ENCODE data around the gene COX19.

COX19 gene, protein sequence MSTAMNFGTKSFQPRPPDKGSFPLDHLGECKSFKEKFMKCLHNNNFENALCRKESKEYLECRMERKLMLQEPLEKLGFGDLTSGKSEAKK

DNA sequence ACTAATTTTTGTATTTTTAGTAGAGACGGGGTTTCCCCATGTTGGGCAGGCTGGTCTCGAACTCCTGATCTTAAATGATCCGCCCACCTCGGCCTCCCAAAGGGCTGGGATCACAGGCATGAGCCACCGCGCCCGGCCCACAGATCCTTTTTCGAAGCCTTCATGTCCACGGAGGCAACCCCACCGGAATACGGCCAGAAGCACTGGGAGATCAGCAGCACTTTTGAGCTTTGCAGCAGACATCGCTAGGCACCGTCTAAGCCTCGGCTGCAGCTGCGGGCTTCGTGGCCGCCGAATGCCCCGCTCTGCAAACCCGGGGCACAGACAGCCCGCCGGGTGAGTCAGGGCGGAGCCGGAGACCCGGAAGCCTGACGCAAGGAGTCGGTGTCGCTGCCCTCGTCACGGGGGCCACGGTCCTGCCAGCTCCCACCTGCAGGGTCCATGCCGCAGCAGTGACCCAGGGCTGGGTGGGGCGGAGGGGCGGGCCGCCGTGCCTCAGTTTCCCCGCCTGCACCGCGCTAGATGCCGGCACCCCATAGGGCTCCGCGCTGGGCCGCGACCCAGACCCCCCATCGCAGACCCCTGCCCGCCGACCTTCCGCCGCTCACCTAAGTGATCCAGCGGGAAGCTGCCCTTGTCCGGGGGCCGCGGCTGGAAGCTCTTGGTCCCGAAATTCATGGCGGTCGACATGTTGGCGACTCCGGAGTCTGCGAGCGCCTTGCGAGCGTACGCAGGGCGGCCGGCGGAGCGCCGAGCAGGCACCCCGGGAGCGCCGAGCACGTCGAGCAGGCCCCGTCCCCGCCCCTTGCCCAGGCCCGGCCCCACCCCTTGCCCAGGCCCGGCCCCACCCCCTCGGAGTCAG, at the start of gene COX19:
TSS of gene COX19 (minus strand) at position 730 of the 862 bp plus-strand sequence. CDS start at position 690, 40 bp downstream.
- H3K27ac ChIP-seq (ENCODE audit: low read length): peak within 1 kb of the TSS; percentile 72
- peaks cover 0 to 27% of the 10 kb centered on the region in 2 donors for H3K4me1 ChIP-seq (ENCODE audit: control insufficient read depth in 1 of 2, insufficient read depth in 2 of 2, low read length in 2 of 2)
- peaks cover 18 to 25% of the 10 kb centered on the region in 2 donors for H3K36me3 ChIP-seq (ENCODE audit: control insufficient read depth in 1 of 2, insufficient read depth in 2 of 2, low read length in 2 of 2)
- H3K9me3 ChIP-seq (ENCODE audit: control insufficient read depth in 1 of 2, low read length in 2 of 2): no peaks in the 10 kb centered on the region
- no peaks in the 10 kb centered on the region for H3K27me3 ChIP-seq (ENCODE audit: low read depth, low read length)
- H3K4me3 ChIP-seq (ENCODE audit: low read depth in 1 of 2, low read length in 2 of 2): peak within 1 kb of the TSS; percentile 69 to 93

GRCh38 chr7:1024331-1024841, 49.0 kb upstream of the COX19 start:
- Histone ChIP-seq H3K27me3 (ENCODE audit: low read depth, low read length) (no peaks in the 10 kb centered on the region), H3K4me1 (ENCODE audit: control insufficient read depth in 1 of 2, insufficient read depth in 2 of 2, low read length in 2 of 2) (peaks cover 4 to 33% of the 10 kb centered on the region in 2 donors), H3K27ac (ENCODE audit: low read length) (no peak overlapping the region), H3K4me3 (ENCODE audit: low read depth in 1 of 2, low read length in 2 of 2) (no peak overlapping the region), H3K36me3 (ENCODE audit: control insufficient read depth in 1 of 2, insufficient read depth in 2 of 2, low read length in 2 of 2) (peaks cover 0 to 37% of the 10 kb centered on the region in 2 donors), H3K9me3 (ENCODE audit: control insufficient read depth in 1 of 2, low read length in 2 of 2) (no peaks in the 10 kb centered on the region)

GRCh38 chr7:1022801-1023465, 47.6 kb upstream of the COX19 start:
- H3K27ac ChIP-seq (ENCODE audit: low read length): no peak overlapping the region
- H3K4me3 ChIP-seq (ENCODE audit: low read depth in 1 of 2, low read length in 2 of 2): no peak overlapping the region
- H3K36me3 ChIP-seq (ENCODE audit: control insufficient read depth in 1 of 2, insufficient read depth in 2 of 2, low read length in 2 of 2): peaks cover 0 to 46% of the 10 kb centered on the region in 2 donors
- H3K27me3 ChIP-seq (ENCODE audit: low read depth, low read length): no peaks in the 10 kb centered on the region
- H3K4me1 ChIP-seq (ENCODE audit: control insufficient read depth in 1 of 2, insufficient read depth in 2 of 2, low read length in 2 of 2): peaks cover 0 to 25% of the 10 kb centered on the region in 2 donors
- no peaks in the 10 kb centered on the region for H3K9me3 ChIP-seq (ENCODE audit: control insufficient read depth in 1 of 2, low read length in 2 of 2)

GRCh38 chr7:1022356-1022755, 47.0 kb upstream of the COX19 start:
- H3K27me3 ChIP-seq (ENCODE audit: low read depth, low read length): no peaks in the 10 kb centered on the region
- H3K36me3 ChIP-seq (ENCODE audit: control insufficient read depth in 1 of 2, insufficient read depth in 2 of 2, low read length in 2 of 2): peaks cover 0 to 50% of the 10 kb centered on the region in 2 donors
- H3K9me3 ChIP-seq (ENCODE audit: control insufficient read depth in 1 of 2, low read length in 2 of 2): no peaks in the 10 kb centered on the region
- no peak overlapping the region for H3K4me3 ChIP-seq (ENCODE audit: low read depth in 1 of 2, low read length in 2 of 2)
- H3K4me1 ChIP-seq (ENCODE audit: control insufficient read depth in 1 of 2, insufficient read depth in 2 of 2, low read length in 2 of 2): peaks cover 0 to 22% of the 10 kb centered on the region in 2 donors
- H3K27ac ChIP-seq (ENCODE audit: low read length): no peak overlapping the region

- Histone ChIP-seq H3K9me3 (ENCODE audit: control insufficient read depth in 1 of 2, low read length in 2 of 2) (no peaks in the 10 kb centered on the region), H3K36me3 (ENCODE audit: control insufficient read depth in 1 of 2, insufficient read depth in 2 of 2, low read length in 2 of 2) (peaks cover 0 to 54% of the 10 kb centered on the region in 2 donors), H3K27me3 (ENCODE audit: low read depth, low read length) (no peaks in the 10 kb centered on the region), H3K27ac (ENCODE audit: low read length) (no peak overlapping the region), H3K4me3 (ENCODE audit: low read depth in 1 of 2, low read length in 2 of 2) (no peak overlapping the region), H3K4me1 (ENCODE audit: control insufficient read depth in 1 of 2, insufficient read depth in 2 of 2, low read length in 2 of 2) (peaks cover 0 to 19% of the 10 kb centered on the region in 2 donors)
These were observed 46.6 kb upstream of the COX19 start for GRCh38 chr7:1021931-1022330.

GRCh38 chr7:1021366-1021765, 46.0 kb upstream of the COX19 start:
- Histone ChIP-seq H3K27me3 (ENCODE audit: low read depth, low read length) (no peaks in the 10 kb centered on the region), H3K27ac (ENCODE audit: low read length) (no peak overlapping the region), H3K36me3 (ENCODE audit: control insufficient read depth in 1 of 2, insufficient read depth in 2 of 2, low read length in 2 of 2) (peaks cover 0 to 53% of the 10 kb centered on the region in 2 donors), H3K4me1 (ENCODE audit: control insufficient read depth in 1 of 2, insufficient read depth in 2 of 2, low read length in 2 of 2) (peaks cover 0 to 14% of the 10 kb centered on the region in 2 donors), H3K9me3 (ENCODE audit: control insufficient read depth in 1 of 2, low read length in 2 of 2) (no peaks in the 10 kb centered on the region), H3K4me3 (ENCODE audit: low read depth in 1 of 2, low read length in 2 of 2) (no peak overlapping the region)

- no peaks in the 10 kb centered on the region for H3K9me3 ChIP-seq (ENCODE audit: control insufficient read depth in 1 of 2, low read length in 2 of 2)
- H3K27me3 ChIP-seq (ENCODE audit: low read depth, low read length): no peaks in the 10 kb centered on the region
- H3K4me3 ChIP-seq (ENCODE audit: low read depth in 1 of 2, low read length in 2 of 2): no peak overlapping the region
- peaks cover 0 to 8% of the 10 kb centered on the region in 2 donors for H3K4me1 ChIP-seq (ENCODE audit: control insufficient read depth in 1 of 2, insufficient read depth in 2 of 2, low read length in 2 of 2)
- H3K36me3 ChIP-seq (ENCODE audit: control insufficient read depth in 1 of 2, insufficient read depth in 2 of 2, low read length in 2 of 2): peaks cover 0 to 48% of the 10 kb centered on the region in 2 donors
- no peak overlapping the region for H3K27ac ChIP-seq (ENCODE audit: low read length)
These were observed 45.5 kb upstream of the COX19 start for GRCh38 chr7:1020849-1021251.

DNA sequence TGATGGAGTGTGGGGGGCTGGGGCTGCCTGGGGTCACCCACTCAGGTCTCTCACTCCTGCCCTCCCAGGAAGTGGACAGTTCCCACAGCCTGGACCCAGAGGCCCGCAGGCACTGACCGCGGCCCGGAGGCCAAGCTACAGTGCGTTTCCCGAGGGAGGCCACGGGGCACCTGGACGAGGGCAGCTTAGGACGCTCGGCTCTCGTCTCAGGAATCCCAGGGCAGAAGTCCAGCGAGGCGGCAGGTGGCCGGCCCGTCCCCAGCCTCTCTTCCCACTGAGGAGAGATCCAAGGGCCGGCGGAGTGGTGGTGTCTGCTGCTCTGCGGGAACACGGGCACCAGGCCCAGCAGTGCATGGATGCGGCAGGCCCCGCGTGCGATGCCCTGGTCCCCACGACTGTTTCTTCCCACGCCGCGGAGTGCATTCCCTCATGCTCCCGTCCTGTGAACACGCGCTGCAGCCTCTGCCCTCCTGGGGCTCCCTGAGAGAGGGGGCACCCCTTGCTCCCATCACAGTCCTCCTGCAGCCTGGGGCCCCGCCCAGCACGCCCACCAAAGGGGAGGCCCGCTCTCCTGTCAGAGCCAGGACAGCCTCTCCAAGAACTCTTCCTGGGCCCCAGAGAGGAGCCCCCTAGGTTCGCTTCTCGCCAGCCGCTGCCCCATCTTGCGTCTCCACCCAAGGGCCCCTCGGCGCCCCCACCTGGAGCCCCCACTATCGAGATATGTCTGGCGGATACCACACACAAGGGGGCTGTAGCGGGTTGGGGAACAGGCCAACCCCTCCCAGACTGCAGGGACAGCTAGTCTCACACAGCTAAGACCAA, 44.7 kb upstream of the COX19 start:
- Histone ChIP-seq H3K4me1 (ENCODE audit: control insufficient read depth in 1 of 2, insufficient read depth in 2 of 2, low read length in 2 of 2) (peaks cover 0 to under 1% of the 10 kb centered on the region in 2 donors), H3K27ac (ENCODE audit: low read length) (no peak overlapping the region), H3K27me3 (ENCODE audit: low read depth, low read length) (no peaks in the 10 kb centered on the region), H3K9me3 (ENCODE audit: control insufficient read depth in 1 of 2, low read length in 2 of 2) (no peaks in the 10 kb centered on the region), H3K36me3 (ENCODE audit: control insufficient read depth in 1 of 2, insufficient read depth in 2 of 2, low read length in 2 of 2) (peaks cover 0 to 39% of the 10 kb centered on the region in 2 donors), H3K4me3 (ENCODE audit: low read depth in 1 of 2, low read length in 2 of 2) (no peak overlapping the region)

GRCh38 chr7:1019255-1019785, 44.0 kb upstream of the COX19 start:
- Histone ChIP-seq H3K36me3 (ENCODE audit: control insufficient read depth in 1 of 2, insufficient read depth in 2 of 2, low read length in 2 of 2) (peaks cover 0 to 36% of the 10 kb centered on the region in 2 donors), H3K27ac (ENCODE audit: low read length) (no peak overlapping the region), H3K27me3 (ENCODE audit: low read depth, low read length) (no peaks in the 10 kb centered on the region), H3K9me3 (ENCODE audit: control insufficient read depth in 1 of 2, low read length in 2 of 2) (no peaks in the 10 kb centered on the region), H3K4me1 (ENCODE audit: control insufficient read depth in 1 of 2, insufficient read depth in 2 of 2, low read length in 2 of 2) (no peaks in the 10 kb centered on the region), H3K4me3 (ENCODE audit: low read depth in 1 of 2, low read length in 2 of 2) (no peak overlapping the region)

GRCh38 chr7:1018334-1018695, 43.0 kb upstream of the COX19 start:
- H3K36me3 ChIP-seq (ENCODE audit: control insufficient read depth in 1 of 2, insufficient read depth in 2 of 2, low read length in 2 of 2): peaks cover 0 to 36% of the 10 kb centered on the region in 2 donors

More at GRCh38 chr7:1018334-1018695, 43.0 kb upstream of the COX19 start:
- Histone ChIP-seq H3K9me3 (ENCODE audit: control insufficient read depth in 1 of 2, low read length in 2 of 2) (no peaks in the 10 kb centered on the region), H3K27ac (ENCODE audit: low read length) (no peak overlapping the region), H3K27me3 (ENCODE audit: low read depth, low read length) (no peaks in the 10 kb centered on the region), H3K4me3 (ENCODE audit: low read depth in 1 of 2, low read length in 2 of 2) (no peak overlapping the region), H3K4me1 (ENCODE audit: control insufficient read depth in 1 of 2, insufficient read depth in 2 of 2, low read length in 2 of 2) (no peaks in the 10 kb centered on the region)
